ENCODE measurements around the gene FAM184B.
A peak's percentile ranks its signal among the peaks of the same experiment; 100 is the strongest.

Gene FAM184B

DNA sequence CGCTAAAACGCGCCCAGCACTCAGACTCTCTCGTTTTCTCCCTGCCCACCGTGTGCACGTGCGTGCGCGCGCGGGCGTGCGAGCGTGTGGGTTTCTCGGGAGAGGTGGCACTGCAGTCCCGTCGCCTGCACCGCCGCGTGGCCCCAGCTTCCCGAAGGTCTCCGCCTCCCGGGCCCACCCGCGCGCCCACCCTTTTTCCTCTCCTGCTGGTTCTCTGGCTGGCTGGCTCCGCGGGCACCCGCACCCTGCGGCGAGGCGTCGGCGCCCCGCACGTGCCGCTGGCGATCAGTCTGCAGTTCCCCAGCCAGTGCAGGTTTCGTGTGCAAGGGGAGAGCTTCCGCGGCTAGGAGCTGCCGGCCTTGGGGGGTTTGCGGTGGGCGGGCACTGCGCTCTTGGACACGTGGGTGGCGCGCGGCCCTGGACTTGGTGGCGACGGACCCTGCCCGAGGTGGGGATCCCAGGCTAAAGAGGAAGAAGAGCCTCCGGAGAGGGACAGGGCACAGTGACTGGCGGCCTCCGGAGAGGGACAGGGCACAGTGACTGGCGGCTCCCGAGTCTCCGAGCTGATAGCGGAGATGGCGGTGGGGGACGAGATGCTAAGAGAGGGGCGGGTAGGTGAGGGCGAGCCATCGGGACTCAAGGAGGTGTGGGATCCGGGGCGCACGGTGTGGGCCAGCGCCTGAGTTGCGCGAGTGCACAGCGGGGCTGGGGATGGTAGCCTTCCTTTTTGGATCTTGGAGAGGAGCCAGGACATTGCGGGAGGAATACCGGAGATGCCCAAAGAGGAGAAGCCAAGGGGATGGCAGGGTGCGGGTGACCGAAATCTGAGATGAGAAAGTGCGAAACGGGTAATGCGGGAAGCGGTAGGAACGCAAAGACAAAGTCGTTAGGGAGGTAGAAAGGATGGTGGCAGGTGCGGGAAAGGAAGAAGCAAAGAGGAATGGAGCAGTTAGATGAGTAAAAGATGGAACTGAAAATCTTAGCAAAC, at the start of gene FAM184B:
Gene FAM184B (minus strand): TSS at position 322 of the 988 bp plus-strand sequence. CDS start 322 bp downstream, outside the sequence.
- no peak for DNase-seq (ENCODE audit: low spot score)

DNA sequence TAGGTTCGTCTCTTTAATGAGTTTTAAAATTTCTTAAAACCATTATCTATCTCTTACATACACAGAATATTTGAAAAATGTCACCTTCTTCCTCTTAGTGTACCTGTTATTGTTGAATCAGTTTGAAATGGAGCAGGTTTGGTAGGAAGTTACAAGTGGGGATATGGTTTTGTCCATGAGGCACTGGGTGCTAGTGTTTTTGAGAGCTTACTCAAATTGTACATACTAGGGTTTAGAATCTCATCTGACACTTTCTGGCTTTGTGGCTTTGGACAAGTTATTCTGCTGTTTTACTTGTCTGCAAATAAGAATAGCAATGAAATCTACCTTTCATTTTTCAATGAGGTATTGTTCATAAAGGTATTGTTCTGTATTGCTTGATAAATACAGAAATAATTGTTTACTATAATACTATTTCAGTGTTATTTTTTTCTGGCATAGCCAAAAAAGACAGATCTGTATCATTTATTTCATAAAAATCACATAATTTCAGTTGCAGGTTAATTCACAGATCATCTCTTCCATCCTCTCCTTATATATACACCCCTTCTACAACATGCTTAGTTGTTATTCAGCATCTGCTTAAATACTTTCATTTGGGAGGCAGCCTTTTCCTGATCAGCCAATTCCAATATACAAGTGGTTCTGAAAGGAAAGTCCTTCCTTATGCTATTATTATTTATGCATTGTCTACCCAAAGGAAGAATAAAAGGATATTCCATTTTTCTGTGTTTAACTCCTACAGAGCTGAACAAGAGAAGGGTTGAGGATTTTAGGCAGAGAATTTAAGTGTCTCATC, 42.6 kb upstream of the FAM184B start:
- DNase-seq (ENCODE audit: low spot score): no peak

DNA sequence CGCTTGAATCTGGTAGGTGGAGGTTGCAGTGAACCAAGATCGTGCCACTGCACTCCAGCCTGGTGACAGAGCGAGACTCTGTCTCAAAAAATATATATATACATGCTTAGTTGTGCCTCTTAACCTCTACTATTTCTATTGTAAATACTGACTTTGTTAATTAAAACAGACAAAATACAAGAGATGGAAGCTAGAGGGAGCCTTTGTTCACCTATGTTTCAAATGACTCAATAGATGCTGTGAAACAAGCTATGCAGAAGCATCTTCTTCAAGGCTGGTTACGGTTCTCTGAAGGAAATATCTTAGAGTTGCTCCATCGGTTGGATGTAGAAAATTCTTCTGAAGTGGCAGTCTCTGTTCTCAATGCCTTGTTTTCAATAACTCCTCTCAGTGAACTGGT, 35.6 kb upstream of the FAM184B start:
- no peak for DNase-seq (ENCODE audit: low spot score)

DNA sequence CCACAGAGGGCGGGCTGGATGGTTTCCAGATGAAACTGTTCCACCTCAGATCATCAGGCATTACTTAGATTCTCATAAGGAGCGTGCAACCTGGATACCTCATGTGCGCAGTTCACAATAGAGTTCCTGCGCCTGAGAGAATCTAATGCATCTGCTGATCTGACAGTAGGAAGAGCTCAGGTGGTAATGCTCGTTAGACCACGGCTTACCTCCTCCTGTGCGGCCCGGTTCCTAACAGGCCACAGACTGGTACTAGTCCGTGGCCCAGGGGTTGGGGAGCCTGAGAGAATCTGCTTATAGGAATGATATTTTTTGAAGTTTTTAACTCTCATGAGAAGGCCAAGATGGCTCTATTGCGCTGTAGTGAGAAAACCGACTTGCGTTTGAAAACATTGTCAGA, 34.7 kb upstream of the FAM184B start:
- DNase-seq (ENCODE audit: low spot score): no peak

DNA sequence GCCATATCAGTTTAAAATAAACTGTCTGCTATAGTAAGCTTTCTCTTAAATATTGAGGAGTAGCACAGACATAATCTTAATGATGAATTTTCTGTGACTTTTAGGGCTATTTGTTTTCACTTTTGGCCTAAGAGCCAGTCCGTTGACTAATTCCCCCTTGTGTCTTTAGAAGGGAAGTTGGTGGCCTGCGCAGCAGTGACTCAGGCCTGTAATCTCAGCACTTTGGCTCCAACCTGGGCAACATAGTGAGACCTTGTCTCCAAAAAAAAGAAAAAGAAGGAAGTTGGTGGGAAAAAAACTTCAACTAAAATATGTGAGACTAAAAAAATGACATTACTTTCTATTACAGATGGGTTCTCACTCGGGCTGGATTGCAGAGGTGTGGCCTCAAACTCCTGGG, 32.7 kb upstream of the FAM184B start:
- DNase-seq (ENCODE audit: low spot score): no peak

DNA sequence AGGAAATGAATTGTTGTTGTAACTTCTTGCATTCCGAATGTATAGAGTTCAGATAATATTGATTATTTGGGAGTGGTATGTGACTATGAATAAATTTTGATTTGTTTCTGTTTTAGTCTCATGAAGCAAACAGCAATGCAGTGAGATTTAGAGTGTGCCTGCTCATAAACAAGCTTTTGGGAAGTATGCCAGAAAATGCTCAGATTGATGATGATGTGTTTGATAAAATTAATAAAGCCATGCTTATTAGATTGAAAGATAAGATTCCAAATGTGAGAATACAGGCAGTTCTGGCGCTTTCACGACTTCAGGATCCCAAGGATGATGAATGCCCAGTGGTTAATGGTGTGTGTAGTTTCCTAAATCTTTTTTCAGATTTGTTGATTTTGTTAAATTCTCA, 31.4 kb upstream of the FAM184B start:
- no peak for DNase-seq (ENCODE audit: low spot score)

DNA sequence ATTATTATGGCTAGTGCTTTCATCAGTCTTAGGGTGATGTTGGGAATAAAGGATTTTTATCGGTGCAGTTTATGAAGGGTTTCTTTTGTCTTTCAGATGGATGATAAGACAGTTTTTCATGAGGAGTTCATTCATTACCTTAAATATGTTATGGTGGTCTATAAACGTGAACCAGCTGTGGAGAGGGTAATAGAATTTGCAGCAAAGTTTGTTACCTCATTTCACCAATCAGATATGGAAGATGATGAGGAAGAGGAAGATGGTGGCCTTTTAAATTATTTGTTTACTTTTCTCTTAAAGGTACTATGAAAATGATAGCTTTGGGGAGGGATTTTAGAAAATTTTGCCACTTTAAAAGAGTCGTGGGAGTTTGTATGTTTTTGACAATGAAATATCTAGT, 30.7 kb upstream of the FAM184B start:
- no peak for DNase-seq (ENCODE audit: low spot score)

DNA sequence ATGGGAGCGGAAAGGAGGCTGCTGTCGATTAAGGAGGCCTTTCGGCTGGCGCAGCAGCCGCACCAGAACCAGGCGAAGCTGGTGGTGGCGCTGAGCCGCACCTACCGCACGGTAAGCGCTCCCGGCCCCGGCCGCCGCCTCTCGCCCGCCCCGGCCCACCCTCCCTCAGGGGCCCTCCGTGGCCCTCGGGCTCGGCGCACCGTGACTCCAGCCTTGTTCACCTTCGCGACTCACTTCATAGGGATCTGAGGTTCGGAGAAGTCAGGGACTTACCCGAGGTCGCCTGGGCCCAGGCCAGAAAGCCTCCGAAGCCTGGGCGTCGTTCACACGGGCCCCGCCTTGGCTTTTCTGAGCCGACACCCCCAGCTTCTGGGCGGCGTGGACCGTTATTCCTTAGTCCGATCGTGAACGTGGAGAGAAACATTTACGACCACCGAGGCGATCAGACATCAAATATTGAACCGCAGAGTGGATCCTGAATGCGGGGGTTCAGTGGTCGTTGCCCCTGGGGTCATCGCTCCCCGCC, 29.7 kb upstream of the FAM184B start:
- DNase-seq (ENCODE audit: low spot score): no peak

DNA sequence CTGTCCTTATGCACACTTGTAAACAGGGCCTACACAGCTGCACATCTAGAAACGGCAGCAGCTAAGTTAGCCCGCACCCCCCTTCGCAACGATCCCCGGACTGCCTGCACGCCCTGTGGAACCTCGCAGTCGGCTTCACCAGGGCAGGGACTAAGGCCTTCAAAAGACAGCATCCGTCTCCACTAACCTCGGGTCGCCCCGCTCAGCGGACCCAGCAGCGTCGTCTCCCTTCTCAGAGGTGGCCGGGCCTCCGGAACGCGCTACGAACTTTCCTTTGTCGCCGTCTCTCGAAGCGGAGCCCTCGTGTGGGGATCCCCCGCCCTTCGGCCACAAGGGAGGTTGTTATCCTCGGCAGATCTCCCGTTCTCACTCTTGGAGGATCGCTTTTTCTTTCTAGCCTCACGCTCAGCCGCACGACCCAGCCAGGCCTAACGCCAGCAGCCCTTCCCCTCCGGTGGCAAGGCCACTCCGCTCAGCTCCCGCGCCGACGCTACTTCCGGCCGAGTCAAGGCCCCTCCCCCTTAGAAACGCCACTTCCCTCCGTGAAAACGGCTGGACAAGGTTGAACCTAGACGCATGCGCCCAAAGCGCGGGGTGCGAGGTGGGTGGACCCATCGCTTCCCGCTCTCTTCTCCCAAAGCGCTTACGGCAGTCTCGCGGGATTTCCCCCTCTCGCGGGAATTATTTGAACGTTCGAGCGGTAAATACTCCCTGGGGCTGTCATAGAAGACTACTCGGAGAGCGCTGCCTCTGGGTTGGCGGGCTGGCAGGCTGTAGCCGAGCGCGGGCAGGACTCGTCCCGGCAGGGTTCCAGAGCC, 29.0 kb upstream of the FAM184B start, which contains the start of the genes DCAF16 and NCAPG:
Gene DCAF16 (minus strand): TSS at position 498 of the 818 bp plus-strand sequence. CDS start 6,616 bp downstream, outside the sequence.
Gene NCAPG (plus strand): TSS at position 720 of the 818 bp plus-strand sequence. CDS start 99 bp downstream, outside the sequence.
- peak; percentile 96 for DNase-seq (ENCODE audit: low spot score)

DNA sequence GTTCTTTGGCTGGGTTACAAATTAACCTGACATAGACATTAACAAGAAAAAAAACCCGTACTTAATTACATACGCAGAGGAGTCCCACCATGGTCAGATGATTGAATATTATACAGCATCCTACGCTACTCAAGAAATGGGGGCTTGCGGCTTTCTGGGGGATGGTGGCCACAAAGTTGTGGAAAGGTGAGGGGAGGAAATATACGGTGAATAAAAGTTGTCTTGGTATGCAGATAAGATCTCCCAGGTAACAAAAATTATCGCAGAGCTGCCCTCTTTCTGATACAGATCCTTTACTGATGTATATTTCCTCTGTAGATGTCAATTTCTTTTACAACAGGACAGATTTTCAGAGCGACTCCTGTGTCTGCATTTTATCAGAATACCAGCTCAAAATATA, 28.2 kb upstream of the FAM184B start:
- no peak for DNase-seq (ENCODE audit: low spot score)

DNA sequence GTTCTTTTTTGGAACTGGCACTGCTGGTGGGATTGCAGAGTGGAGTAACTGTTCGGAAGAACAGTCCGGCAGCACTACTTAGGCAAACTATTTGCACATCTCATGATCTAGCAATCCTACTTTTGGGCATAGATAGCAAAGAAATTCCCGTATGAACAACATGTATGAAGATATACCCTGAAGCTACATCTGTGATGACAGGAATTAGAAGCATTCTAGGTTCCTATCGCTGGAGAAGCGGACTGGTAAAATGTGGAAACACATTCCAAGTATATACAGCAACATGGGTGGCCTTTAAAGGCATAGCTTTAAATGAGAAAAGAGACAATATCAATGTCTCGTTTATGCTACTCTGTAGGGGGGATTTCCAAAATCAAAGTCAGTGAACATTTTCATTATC, 26.0 kb upstream of the FAM184B start:
- no peak for DNase-seq (ENCODE audit: low spot score)

DNA sequence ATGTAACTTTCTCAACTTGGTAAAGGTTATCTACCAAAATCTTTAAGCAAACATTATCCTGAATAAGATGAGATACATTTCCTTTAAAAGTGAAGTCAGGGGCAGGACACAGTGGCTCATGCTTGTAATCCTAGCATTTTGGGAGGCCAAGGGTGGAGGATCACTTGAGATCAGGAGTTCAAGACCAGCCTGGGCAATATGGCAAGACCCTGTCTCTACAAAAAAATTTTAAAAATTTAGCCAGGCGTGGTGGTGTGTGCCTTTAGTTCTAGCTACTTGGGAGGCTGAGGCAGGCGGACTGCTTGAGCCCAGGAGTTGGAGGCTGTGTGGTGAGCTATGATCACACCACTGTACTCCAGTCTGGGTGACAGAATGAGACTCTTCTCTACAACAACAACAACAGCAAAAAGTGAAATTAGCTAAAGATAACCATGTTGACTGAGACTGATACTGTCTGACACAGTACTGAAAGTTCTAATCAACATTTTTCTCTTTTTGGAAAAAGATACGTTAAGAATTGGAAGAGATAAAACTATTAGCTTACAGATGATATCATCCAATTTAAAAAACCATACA, 24.2 kb upstream of the FAM184B start:
- no peak for DNase-seq (ENCODE audit: low spot score)

DNA sequence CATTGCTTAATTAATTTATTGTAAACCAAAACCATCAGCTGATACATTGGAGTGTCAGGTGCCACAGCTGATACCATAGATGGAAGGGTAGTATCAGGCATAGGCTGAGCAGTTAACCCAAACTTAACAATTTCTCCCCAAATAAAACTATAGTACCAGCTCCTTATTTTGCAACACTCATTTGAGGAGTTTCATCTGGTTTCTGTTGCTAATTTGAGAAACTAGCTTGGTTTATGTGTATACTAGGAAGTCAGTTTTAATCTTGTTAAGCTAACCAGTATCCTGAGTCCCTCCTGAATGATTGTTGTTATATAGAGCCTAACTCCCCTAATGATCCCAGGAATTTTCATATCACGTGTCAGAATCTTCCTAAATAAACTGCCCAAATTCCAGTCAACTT, 16.4 kb upstream of the FAM184B start:
- DNase-seq (ENCODE audit: low spot score): no peak

DNA sequence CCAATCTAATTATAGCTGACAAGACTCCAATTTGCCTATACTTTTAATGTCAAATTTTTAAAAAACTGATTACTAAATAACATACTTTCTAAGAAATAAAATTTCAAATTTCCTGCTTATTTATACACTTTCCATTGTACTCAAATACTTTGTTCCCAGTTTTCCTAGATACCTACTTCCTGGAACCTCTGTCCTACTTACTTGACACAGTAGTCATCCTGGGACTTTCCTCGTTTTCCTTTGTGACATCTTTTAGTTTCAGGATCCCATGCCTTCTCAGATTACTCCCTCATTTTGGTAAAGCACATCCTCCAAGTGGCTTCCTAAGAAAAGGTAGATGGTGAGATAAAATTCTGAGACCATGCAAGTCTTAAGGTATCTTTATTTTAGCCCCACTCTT, 13.3 kb upstream of the FAM184B start:
- no peak for DNase-seq (ENCODE audit: low spot score)

DNA sequence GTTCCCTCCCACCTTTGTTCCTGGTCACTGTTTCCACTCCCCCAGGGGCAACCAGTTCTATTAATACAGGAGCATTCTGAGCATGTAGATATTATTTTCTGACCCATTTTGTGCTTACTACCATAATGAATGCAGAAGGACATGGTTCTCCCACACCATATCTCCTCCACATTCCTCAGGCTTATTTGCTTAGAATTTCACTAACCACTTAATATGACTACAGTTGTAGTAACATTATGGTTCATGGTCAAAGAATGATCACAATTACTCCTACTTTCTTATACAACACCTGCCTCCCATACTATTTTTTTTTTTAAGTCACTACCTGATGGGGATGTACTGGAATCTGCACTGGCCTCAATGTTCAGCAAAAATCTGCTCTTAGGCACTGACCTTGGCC, 7.5 kb upstream of the FAM184B start:
- DNase-seq (ENCODE audit: low spot score): no peak

DNA sequence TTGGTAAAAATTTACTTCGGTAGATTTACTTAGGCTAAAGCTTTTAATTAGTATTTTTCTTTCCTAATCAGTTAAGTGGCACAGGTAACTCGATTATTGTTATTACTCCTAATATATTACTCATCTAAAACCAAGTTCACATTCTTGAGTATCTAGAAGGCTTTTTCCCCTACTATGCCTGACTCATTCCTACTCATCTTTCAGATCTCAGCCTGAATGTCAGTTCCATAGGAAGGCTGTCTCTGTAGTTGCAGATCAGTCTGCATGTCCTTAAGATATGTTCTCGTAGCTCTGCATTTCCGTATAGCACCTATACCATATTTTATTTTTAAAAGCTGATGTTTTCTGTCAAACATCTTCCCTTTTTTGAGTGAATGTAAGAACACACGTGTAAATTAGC, 5.9 kb upstream of the FAM184B start:
- DNase-seq (ENCODE audit: low spot score): no peak

DNA sequence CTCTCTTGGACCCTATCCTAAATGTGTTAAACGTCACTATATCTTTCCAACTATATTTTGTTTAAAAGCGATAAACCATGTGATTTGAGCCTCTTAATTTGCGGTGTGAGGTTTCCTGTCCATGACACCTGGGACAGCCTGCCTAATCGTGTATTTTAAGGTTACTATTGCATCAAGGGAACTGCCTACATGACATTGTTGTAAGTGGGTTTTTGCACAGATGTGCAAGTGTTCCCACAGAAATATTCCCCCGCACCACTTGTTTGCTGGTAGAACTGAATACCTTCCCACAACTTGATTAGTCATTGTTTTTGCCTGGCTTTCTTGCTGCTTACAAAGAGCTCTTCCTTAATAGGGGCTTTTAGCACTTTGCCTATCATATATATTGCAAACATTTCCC, 5.1 kb upstream of the FAM184B start:
- no peak for DNase-seq (ENCODE audit: low spot score)

DNA sequence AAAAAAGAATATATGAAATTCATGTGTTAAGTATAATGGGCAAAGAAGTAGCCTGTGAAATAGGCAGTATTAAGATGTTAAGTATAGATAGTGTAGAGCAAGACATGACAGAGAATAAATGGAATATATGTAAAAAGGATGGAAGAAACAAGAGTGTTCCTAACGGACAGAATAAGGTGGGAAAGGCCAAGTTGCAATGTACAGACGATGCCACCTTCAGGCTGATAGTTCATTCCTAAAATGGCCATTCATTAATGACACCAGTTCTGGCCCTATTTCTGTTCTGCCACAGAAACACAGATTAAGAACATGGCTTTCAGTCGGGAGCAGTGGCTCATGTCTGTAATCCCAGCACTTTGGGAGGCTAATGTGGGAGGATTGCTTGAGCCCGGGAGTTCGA, 4.4 kb upstream of the FAM184B start:
- no peak for DNase-seq (ENCODE audit: low spot score)

DNA sequence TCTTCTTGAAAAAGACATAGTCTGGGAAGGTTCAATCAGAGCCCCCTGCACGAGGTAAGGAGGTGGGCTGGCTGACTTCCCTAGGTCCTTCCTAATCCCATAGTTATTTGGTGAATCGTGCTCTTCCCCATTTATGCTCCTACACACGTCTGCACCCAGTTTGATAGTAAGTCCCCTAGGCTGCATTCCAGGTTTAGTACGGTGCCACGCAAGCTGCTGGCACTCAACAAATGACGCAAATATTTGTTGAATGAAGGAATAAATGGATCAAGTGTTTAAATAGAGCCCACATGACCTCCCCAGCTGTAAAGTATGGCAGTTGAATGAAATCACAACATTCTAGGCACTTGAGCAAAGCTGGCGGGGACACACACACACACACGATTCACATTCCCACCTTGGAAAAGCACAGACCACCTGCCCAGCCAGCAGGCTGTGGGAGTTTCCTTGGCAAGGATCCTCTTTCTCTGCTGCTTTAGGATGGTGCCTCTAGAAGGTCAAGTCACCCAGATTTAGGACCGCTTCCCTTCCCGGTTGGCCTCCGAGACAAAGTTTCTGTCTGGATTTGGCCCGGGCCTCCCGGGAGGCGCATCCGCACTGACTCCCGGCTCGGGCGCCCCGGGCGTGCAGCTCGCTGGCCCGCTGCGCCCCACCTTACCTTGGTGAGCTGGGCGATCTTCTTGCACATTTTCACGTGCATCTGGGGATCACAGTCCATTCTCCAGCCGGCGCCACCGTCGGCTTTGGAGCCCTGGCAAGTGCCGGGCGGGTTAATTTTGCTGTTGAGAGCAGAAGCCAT, 721 bp downstream of the FAM184B start:
- DNase-seq (ENCODE audit: low spot score): no peak

DNA sequence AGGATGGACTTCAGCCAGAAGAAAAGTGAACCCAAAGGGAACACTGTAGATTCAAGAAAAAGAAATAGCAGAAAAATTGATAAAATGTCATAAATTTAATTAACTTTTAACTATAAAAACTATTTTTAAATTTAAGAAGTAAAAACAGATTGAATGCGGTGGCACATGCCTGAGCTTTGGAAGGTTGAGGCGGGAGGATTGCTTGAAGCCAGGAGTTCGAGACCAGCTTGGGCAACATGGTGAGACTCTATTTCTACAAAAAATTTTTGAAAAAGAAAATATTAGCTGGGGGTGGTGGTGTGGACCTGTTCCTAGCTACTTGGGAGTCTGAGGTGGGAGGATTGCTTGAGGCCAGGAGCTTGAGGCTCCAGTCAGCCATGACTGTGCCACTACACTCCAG, 3.0 kb downstream of the FAM184B start:
- DNase-seq (ENCODE audit: low spot score): no peak
